SH-SY5Y (cell line): ENCODE measurements around the gene DSCAML1.

Experiments
- GATA2 ChIP-seq: IDR thresholded peaks from 2 replicates; pipeline ENCODE4 v1.6.1; 2011; ENCODE audit warnings: mild to moderate bottlenecking, low read depth, low read length
- GATA3 ChIP-seq: IDR thresholded peaks from 2 replicates; pipeline ENCODE4 v1.6.1; 2011; ENCODE audit warnings: low read depth, mild to moderate bottlenecking, low read length, moderate library complexity

Gene DSCAML1

DNA sequence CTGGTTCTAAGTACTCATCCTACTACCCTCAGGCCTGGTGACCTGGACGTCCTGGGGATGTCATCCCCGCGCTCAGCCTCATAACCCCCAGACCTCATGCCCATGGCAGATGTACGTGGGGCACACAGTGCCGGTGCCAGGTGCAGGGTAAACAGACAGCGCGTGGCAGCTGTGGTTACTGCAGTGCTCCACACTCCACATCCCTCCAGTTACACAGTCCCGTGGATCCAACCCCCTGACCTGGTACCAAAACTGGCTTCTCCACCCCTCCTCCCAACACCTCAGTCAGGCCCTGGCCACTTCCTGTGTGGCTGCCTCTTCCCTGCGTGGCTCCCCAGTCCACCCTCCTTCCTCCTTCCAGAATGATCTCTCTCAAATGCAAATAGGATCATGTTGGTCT is 95.2 kb downstream of the DSCAML1 start:
- TF ChIP-seq GATA3 (no peak), GATA2 (no peak)

DNA sequence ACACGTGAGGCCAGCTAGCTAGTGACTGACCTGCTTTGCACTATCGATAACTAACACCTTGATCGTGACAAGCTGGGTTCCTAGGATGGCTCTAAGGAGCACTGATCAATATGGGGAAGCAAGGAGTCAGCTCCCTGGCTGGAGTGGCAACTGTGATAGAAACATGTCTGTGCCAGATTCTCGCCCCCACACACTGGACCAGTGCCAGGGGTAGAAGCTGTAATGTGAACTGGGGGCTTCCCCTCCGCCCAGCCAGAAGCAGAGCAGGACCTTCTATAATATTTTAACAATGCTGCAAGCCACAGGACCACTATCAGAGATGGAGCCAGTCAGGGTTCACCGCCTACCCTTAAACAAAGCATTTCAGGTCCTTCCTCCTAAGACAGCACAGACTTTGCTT is 96.5 kb downstream of the DSCAML1 start:
- TF ChIP-seq GATA2 = no peak
- TF ChIP-seq GATA3 = no peak

DNA sequence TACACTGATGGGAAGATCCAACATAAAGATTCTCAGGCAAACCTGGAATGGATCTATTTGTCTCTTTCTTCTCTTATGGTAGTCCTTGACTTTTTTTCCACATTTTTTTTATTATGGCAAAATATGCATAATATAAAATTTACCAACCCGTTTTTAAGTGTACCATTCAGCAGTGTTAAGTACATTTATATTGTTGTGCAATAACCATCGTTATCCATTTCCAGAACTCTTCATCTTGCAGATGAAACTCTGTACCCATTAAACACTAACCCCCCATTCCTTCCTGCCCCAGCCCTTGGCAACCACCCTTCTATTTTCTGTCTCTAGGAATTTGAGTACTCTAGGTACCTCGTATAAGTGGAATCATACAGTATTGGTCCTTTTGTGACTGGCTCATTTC is 99.7 kb downstream of the DSCAML1 start:
- TF ChIP-seq GATA3 (no peak), GATA2 (no peak)

DNA sequence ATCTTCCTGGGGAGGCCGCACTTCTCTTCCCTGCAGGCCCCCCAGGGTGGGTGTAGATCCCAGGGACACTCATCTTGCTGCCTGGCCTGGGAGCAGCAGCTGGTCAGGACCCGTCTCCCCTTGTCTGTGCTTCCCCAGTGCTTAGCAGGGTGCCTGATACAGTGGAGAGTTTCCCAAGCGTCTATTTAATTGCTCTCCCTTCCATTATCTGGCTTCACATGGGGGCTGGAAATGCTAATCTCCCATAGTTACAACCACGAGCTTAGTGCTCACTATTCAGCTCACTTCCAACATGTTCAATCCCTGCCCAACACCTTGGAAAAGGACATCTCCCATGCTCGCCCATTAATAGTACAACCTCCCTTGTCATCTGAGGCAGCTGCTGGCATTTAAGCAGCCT is 100.5 kb downstream of the DSCAML1 start:
- TF ChIP-seq GATA2 (no peak), GATA3 (no peak)

DNA sequence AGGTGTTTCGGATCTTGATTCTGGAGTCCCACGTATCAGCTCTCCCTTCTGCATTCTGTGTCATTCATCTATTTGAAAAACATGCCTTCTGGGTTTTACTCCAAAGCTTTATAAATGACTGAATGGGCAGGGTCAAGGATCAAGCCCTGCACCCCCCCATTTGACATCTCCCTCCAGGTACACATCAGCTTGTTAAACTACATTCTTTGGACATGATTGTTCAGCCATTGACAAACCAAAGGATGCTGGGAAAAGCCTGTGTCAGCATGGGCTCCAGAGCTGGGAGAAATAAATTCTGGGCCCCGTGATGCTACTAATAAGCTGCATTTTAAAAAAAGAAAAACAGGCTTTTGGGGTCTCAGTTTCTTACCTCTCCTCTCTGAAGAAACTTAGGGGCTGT is 103.7 kb downstream of the DSCAML1 start:
- TF ChIP-seq GATA3 (no peak), GATA2 (no peak)

DNA sequence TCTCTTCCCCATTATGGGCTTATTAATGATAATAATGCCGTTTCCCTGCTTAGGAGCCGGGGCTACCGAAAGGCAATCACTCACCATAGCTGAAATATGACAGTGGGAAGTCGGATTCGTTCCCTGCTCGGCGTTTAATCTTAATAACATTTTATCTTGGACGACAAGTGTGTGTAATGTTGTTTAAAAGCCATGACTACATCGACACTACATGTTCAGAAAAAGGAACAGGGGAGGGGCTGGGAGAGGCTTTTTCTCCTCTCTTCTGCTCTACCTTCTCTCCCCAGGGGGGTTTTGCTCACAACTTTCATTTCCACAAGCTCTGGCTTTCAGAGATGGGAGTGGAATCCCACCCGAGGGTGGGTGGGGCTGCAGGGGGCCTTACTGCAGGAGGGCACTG is 105.5 kb downstream of the DSCAML1 start:
- TF ChIP-seq GATA2 (no peak), GATA3 (no peak)

DNA sequence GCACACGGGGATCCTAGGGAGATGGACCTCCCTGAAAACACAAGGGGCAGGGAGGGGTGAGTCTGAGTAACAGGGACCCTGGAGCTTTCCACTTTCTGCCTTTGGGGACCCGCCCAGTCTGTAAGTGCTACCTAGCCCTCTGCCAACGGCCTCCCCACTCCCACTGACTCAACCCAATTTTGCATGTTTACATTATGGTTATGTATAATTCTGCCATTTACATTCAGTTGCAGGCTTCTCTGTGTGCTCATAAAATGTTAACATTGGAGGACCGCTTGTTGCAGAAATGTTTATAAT is 105.8 kb downstream of the DSCAML1 start:
- TF ChIP-seq GATA2 = no peak
- TF ChIP-seq GATA3 = no peak

DNA sequence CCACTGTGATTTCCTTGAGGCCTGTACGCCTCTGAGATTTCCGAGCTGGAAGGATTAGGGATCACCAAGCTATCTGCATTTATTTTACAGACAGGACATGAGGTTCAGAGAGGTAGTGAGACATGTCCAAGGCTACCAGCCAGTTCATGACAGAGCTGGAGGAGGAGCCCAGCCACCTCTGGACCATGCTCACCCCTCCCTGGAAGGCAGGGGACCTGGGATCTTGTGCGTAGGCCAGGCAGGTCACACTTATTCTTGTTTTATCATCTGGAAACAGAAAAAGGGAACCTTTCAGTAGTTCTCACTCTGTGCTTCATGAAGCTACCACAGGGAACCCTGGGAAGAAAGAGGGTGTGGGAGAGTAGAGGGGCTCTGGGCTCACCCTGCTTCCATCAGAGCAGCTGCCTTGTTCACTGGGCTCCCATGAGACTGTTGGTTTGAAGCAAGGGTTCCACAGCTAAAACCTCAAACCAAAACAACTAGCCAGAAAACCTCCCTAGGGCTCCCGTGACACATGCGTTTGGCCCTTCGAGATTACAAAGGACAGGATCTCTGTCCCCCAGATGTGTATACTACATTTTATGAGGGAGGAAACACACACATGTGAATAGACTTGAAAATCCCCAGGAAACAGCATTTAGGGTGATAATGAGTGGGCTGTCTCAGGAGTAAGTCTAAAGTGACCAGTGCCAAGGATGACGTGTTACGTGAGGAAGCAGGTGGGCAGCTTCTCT is 106.4 kb downstream of the DSCAML1 start:
- no peak for TF ChIP-seq GATA3
- no peak for TF ChIP-seq GATA2

DNA sequence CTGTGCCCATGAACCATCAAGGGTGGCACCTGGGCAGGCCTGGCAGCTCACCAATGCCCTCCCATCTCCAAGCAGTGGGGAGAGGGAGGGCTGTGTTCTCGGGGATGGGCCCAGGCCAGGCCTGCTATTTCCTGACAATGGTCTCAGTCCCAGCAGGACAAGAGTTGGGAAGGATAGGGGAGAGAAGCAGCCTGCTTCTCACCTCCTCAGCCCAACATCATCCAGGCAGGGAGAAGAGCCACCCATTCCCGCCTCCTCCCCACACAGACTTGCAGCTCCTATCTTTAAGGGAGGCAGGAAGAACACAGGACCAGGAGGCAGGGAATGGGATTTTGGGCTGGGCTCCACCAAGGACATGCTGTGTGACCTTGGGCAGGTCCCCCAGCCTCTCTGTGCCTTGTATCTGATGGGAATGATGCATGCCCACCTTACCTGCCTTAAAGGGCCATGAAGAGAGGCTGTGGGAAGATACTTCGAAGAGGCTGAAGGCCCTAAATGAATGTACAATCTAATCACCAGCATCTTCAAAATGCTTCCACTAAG is 108.7 kb downstream of the DSCAML1 start:
- TF ChIP-seq GATA2 (no peak), GATA3 (no peak)

DNA sequence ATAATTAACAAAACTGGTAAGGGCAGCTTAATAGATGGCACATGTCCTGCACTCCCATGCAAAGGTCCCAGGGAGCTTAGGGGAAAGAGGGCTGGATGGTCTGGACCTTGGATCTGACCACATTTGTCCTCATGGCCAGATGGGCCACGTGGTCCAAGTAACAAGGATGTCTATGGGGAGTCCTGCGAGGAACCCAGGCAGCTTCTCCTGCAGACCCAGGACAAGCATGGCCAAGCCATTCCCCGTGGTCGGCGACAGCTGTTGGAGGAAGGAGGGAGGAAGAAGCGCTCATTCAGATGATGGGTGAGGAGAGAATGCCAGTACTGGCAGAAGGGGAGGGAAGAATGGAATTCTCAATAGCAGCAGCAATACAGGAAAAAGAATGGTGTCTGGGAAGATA is 109.2 kb downstream of the DSCAML1 start:
- TF ChIP-seq GATA3 = no peak
- TF ChIP-seq GATA2 = no peak

DNA sequence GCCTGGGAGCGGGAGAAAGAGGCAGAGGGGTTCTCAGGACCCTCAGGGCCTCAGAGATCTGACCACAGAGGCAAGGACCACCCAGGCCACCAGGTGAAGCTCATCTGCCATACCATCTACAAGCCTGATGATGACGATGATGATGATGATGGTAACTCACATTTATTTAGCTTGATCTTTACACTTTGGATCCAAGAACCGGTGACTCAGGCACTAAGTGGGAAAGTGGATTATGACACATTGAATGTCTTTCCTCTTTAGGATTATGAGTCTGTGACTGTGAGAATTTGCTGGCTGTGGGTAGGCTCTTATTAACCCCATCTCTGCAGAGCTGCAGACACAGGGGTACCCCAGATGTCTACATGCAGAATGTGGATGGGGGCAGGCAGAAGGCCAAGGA is 110.3 kb downstream of the DSCAML1 start:
- TF ChIP-seq GATA2 (no peak), GATA3 (no peak)

DNA sequence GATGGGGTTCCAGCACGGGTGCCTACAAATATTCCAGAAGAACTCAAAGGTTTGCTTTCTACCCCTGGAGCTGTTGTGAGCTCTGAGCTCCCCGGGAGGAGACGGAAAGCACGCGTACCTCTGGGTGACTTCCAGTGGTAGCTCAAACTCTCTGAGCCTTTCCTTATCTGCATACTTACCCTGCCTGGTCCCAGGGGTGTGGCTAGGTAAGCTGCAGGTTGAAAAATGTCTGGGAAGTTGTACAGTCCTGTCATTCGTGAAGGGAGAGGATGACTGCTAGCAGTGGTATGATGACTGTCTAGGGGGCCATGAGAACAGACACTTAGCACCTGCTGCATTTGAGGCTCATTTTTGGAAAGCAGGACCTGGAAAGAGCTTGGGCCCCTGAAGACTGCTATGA is 111.5 kb downstream of the DSCAML1 start:
- TF ChIP-seq GATA2 = no peak
- TF ChIP-seq GATA3 = no peak

DNA sequence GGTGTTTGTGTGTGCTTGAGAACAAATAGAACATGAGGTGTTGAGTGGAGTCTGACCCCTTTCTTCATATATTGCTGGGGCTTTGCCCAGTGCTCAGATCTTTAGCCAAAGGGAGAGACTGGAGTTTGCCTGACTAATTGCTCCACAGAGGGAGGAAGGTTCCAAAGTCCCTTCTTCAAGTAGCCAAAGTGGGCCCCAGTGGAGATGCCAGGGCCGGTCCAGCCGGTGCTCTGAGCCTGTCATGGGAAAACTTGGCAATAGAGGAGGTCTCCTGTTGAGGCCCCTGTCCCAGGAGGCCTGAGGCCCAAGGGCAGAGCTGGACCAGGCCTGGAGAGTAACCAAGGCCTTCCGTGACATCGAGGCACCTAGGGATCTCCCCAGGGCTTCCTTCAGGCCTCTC is 112.3 kb downstream of the DSCAML1 start:
- TF ChIP-seq GATA3 (no peak), GATA2 (no peak)

DNA sequence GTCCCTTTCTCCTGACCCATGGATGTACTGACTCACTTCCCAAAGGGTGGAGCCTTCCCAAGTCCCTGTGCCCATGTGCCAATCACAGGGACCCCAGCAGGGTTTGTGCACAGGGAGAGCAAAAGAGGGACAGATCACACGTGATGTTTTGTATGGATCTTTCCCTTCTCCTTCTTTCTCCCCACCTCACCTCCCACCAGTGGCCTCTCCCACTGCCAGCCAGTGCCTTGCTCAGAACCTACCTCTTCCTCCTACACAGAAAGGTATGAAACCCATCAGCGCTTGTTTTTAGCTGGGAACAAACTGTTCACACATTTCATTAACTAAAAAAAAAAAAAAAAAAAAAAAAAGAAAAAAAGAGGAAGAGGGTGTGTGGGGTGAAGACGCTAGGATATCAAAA is 112.9 kb downstream of the DSCAML1 start:
- TF ChIP-seq GATA3 (no peak), GATA2 (no peak)

DNA sequence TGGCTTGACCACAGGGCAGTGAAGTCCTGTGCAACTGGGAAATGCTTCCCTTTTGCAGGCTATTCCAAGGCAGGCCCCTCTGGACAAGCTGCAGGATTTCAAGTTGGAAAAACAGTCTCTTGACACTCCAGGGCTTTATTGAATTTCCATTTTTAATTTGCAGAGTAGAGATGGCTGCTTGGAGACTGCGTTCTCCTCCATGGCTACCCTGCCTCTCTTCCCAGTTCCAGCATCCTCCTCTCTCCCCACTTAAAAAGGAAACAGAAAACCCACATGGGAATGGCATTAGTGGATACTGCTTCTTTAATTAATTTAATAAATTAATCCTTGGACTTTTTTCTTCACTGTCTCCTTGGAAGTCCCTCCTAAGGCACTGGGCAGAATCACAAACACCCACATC is 115.6 kb downstream of the DSCAML1 start:
- TF ChIP-seq GATA2 (no peak), GATA3 (no peak)

DNA sequence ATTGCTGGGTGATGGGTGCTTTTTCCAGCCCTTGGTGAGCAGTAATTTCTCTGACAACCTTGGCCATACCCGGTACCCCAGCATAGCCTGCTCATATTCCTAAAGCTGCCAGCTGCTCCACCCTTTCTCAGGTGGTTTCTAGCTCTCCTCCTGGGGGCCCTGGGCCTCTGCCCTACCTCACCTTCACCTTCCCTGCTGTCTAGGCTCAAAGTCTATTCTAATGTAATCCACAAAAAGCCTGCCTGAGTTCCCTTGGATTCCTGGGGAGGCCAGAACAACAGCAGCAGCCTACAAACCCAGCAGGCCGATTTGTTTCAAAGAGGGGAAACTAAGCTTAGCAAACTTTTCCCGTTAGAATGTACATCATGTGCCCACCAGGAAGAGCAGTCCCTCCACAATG is 117.6 kb downstream of the DSCAML1 start:
- TF ChIP-seq GATA3 = no peak
- no peak for TF ChIP-seq GATA2
